Glutamatergic neuron (in vitro differentiated cells): ENCODE data around the gene PROB1. TPM values are rescaled to one million over a fixed set of nuclear protein-coding genes. Genes with fewer than 3 reads are reported as not detected.
"Not testable (repeated sequence)": the region's sequence is repeated elsewhere in the genome, so short reads cannot be mapped to it uniquely, and the experiment has no call there.

Source experiments
- DNase-seq: peaks from one replicate; pipeline ENCODE4 v3.0.0; 2022
- H3K27ac Mint-ChIP-seq: one replicate; pipeline ENCODE4 v1.8.0; 2020; ENCODE audit warnings: mild to moderate bottlenecking, mixed read lengths, inconsistent platforms; ENCODE audit not compliant: unreplicated experiment
- H3K27me3 Mint-ChIP-seq: one replicate; pipeline ENCODE4 v1.8.0; 2020; ENCODE audit warnings: mild to moderate bottlenecking, moderate library complexity, mixed read lengths, inconsistent platforms; ENCODE audit not compliant: unreplicated experiment
- H3K36me3 Mint-ChIP-seq: one replicate; pipeline ENCODE4 v1.8.0; 2020; ENCODE audit warnings: mild to moderate bottlenecking, mixed read lengths, inconsistent platforms; ENCODE audit not compliant: unreplicated experiment
- H3K4me1 Mint-ChIP-seq: one replicate; pipeline ENCODE4 v1.8.0; 2020; ENCODE audit warnings: mild to moderate bottlenecking, low read depth, mixed read lengths, inconsistent platforms; ENCODE audit not compliant: unreplicated experiment
- H3K4me3 Mint-ChIP-seq: one replicate; pipeline ENCODE4 v1.8.0; 2020; ENCODE audit warnings: mild to moderate bottlenecking, mixed read lengths, inconsistent platforms; ENCODE audit not compliant: unreplicated experiment
- H3K9me3 Mint-ChIP-seq: one replicate; pipeline ENCODE4 v1.8.0; 2020; ENCODE audit warnings: mild to moderate bottlenecking, moderate library complexity, mixed read lengths, inconsistent platforms; ENCODE audit not compliant: unreplicated experiment
- CTCF ChIP-seq: fragments of 200-600 bp; sonication (generic); IDR thresholded peaks from one replicate; pipeline ENCODE4 v1.5.0; 2021; ENCODE audit not compliant: partially characterized antibody, unreplicated experiment
- total RNA-seq: library from RNA; stranded (reverse); fragmentation: NEBNext Ultra II Directional; extraction: Animal tissue kit (Norgen Biotek cat#: 25700); gene quantifications from one replicate; pipeline ENCODE4 v1.2.1, GENCODE V29; 2021; ENCODE audit not compliant: unreplicated experiment

PROB1 gene
- total RNA-seq, 1 donor from 2014 or later: 1.3 TPM

GRCh38 chr5:139410993-139411828, 16.3 kb upstream of the PROB1 start:
- no peak for DNase-seq
- no peaks in the 10 kb centered on the region for H3K27me3 Mint-ChIP-seq
- peaks cover 5% of the 10 kb centered on the region for H3K36me3 Mint-ChIP-seq
- no peak overlapping the region for H3K4me3 Mint-ChIP-seq
- H3K9me3 Mint-ChIP-seq: no peaks in the 10 kb centered on the region
- no peak overlapping the region for H3K27ac Mint-ChIP-seq
- no peak for TF ChIP-seq CTCF
- H3K4me1 Mint-ChIP-seq: no peaks in the 10 kb centered on the region

- no peaks in the 10 kb centered on the region for H3K27me3 Mint-ChIP-seq
- peaks cover 5% of the 10 kb centered on the region for H3K36me3 Mint-ChIP-seq
- TF ChIP-seq CTCF: no peak
- H3K4me3 Mint-ChIP-seq: no peak overlapping the region
- no peak for DNase-seq
- H3K4me1 Mint-ChIP-seq: no peaks in the 10 kb centered on the region
- H3K9me3 Mint-ChIP-seq: no peaks in the 10 kb centered on the region
- no peak overlapping the region for H3K27ac Mint-ChIP-seq
These were observed 15.5 kb upstream of the PROB1 start for GRCh38 chr5:139410121-139410992.

- not testable (repeated sequence) for H3K9me3 Mint-ChIP-seq, H3K4me3 Mint-ChIP-seq, DNase-seq, H3K27ac Mint-ChIP-seq, H3K4me1 Mint-ChIP-seq, H3K27me3 Mint-ChIP-seq, H3K36me3 Mint-ChIP-seq
These were observed 14.2 kb upstream of the PROB1 start for GRCh38 chr5:139409116-139409515.

- DNase-seq: no peak
- H3K27ac Mint-ChIP-seq: no peak overlapping the region
- H3K36me3 Mint-ChIP-seq: no peaks in the 10 kb centered on the region
- no peak overlapping the region for H3K4me3 Mint-ChIP-seq
- no peaks in the 10 kb centered on the region for H3K27me3 Mint-ChIP-seq
- H3K4me1 Mint-ChIP-seq: peaks cover 3% of the 10 kb centered on the region
- H3K9me3 Mint-ChIP-seq: peaks cover 1% of the 10 kb centered on the region
- TF ChIP-seq CTCF: no peak
These were observed 13.3 kb upstream of the PROB1 start for GRCh38 chr5:139408191-139408590.

- H3K4me3 Mint-ChIP-seq: no peak overlapping the region
- no peak for TF ChIP-seq CTCF
- no peaks in the 10 kb centered on the region for H3K27me3 Mint-ChIP-seq
- no peak for DNase-seq
- H3K4me1 Mint-ChIP-seq: peaks cover 3% of the 10 kb centered on the region
- H3K36me3 Mint-ChIP-seq: no peaks in the 10 kb centered on the region
- H3K9me3 Mint-ChIP-seq: peaks cover 3% of the 10 kb centered on the region
- no peak overlapping the region for H3K27ac Mint-ChIP-seq
These were observed 12.6 kb upstream of the PROB1 start for GRCh38 chr5:139407517-139407916.
